Lung microvascular endothelial cell (primary cell): ENCODE data around the gene RXFP3. TPM values are rescaled to one million over a fixed set of nuclear protein-coding genes. Genes with fewer than 3 reads are reported as not detected.
A peak's percentile ranks its signal among the peaks of the same experiment; 100 is the strongest.
"Not testable (repeated sequence)": the region's sequence is repeated elsewhere in the genome, so short reads cannot be mapped to it uniquely, and the experiment has no call there.

Source experiments
- DNase-seq, 2 donors: peaks; one replicate each; pipeline versions ENCODE4 v3.0.0 to v3.0.0-alpha.2; 2010; ENCODE audit warnings: low read depth in 2 of 2
- total RNA-seq: library from RNA; depleted of rRNA; stranded (reverse); fragments of >200 nt; gene quantifications from 2 replicates; pipeline ENCODE4 v1.2.1, GENCODE V29; 2014

The RXFP3 gene
- total RNA-seq, 1 donor from 2014 or later, result not detected

- DNase-seq, result peak; percentile 40 to 69
Measured at GRCh38 chr5:33936004-33936380, 194 bp upstream of the RXFP3 start.

- no peak for DNase-seq
Measured at GRCh38 chr5:33937017-33937706, 976 bp downstream of the RXFP3 start.

- no peak for DNase-seq
Measured at GRCh38 chr5:33937707-33938506, 1.7 kb downstream of the RXFP3 start.

- DNase-seq, result no peak
Measured at GRCh38 chr5:33938507-33938796, 2.3 kb downstream of the RXFP3 start.

- DNase-seq, result no peak
Measured at GRCh38 chr5:33938881-33939280, 2.7 kb downstream of the RXFP3 start.

- no peak for DNase-seq
Measured at GRCh38 chr5:33939556-33940262, 3.5 kb downstream of the RXFP3 start.

- DNase-seq, result no peak
Measured at GRCh38 chr5:33941090-33941489, 4.9 kb downstream of the RXFP3 start.

GRCh38 chr5:33944543-33945132, 8.5 kb downstream of the RXFP3 start:
- no peak for DNase-seq

GRCh38 chr5:33952175-33952574, 16.0 kb downstream of the RXFP3 start:
- not testable (repeated sequence) for DNase-seq

- DNase-seq, result no peak
Measured at GRCh38 chr5:33957577-33958150, 21.5 kb downstream of the RXFP3 start.

- DNase-seq, result no peak
Measured at GRCh38 chr5:33958176-33958575, 22.0 kb downstream of the RXFP3 start.

GRCh38 chr5:33964132-33964700, 28.0 kb downstream of the RXFP3 start:
- DNase-seq, result no peak

GRCh38 chr5:33966805-33967204, 30.6 kb downstream of the RXFP3 start:
- DNase-seq, result no peak

- DNase-seq, result no peak
Measured at GRCh38 chr5:33968211-33969005, 32.2 kb downstream of the RXFP3 start.

- DNase-seq, result peak; percentile 60 to 65
Measured at GRCh38 chr5:33969572-33970452, 33.6 kb downstream of the RXFP3 start.

- no peak for DNase-seq
Measured at GRCh38 chr5:33973271-33973670, 37.1 kb downstream of the RXFP3 start.

- DNase-seq, result no peak
Measured at GRCh38 chr5:33975852-33976251, 39.7 kb downstream of the RXFP3 start.

- DNase-seq, result no peak
Measured at GRCh38 chr5:33976307-33976706, 40.1 kb downstream of the RXFP3 start.

- no peak for DNase-seq
Measured at GRCh38 chr5:33978306-33978705, 42.1 kb downstream of the RXFP3 start.

GRCh38 chr5:33980030-33980429, 43.8 kb downstream of the RXFP3 start:
- no peak for DNase-seq
